Measurements from ENCODE around the gene UBR3. TPM values are rescaled to one million over a fixed set of nuclear protein-coding genes. Genes with fewer than 3 reads are reported as not detected.

Gene UBR3
- polyA plus RNA-seq, 1 donor from 2014 or later = 75.2 TPM

GRCh38 chr2:170073288-170073687 is 246.0 kb downstream of the UBR3 start:
- H3K4me3 ChIP-seq (ENCODE audit: low read length) = no peak overlapping the region
- no peak for TF ChIP-seq EP300 (conservative IDR thresholded peaks at IDR 0.05; ENCODE audit: poor library complexity, severe bottlenecking)
- no peak for TF ChIP-seq SMC3 (conservative IDR thresholded peaks at IDR 0.05; ENCODE audit: poor library complexity)
- no peak for TF ChIP-seq RAD21 (conservative IDR thresholded peaks at IDR 0.05)
- TF ChIP-seq MXI1 (conservative IDR thresholded peaks at IDR 0.05; ENCODE audit: poor library complexity, severe bottlenecking) = no peak
- TF ChIP-seq REST (IDR thresholded peaks at IDR 0.05; ENCODE audit: borderline replicate concordance) = no peak
- TF ChIP-seq POLR2AphosphoS5 (IDR thresholded peaks at IDR 0.05) = no peak
- TF ChIP-seq TAF1 (IDR thresholded peaks at IDR 0.05; ENCODE audit: low read depth) = no peak
- TF ChIP-seq EZH2 (IDR thresholded peaks at IDR 0.05; ENCODE audit: borderline replicate concordance, insufficient read depth, low read length, poor library complexity, severe bottlenecking) = no peak
- no peak for TF ChIP-seq CTCF (IDR thresholded peaks at IDR 0.05; ENCODE audit: poor library complexity, severe bottlenecking)
- no peak overlapping the region for H3K4me2 ChIP-seq (ENCODE audit: low read length)
- H3K79me2 ChIP-seq (replicated peaks; ENCODE audit: insufficient read depth, low read length) = no peaks in the 10 kb centered on the region
- peaks cover 6% of the 10 kb centered on the region for H3K9me3 ChIP-seq (ENCODE audit: low read length)
- H3K27ac ChIP-seq (ENCODE audit: low read length) = no peak overlapping the region
- H2AFZ ChIP-seq (ENCODE audit: low read depth, low read length) = no peak overlapping the region
- H3K9me2 ChIP-seq (ENCODE audit: insufficient read depth, low read length) = no peaks in the 10 kb centered on the region
- no peaks in the 10 kb centered on the region for H4K20me1 ChIP-seq (ENCODE audit: insufficient read depth)
- peaks cover 15% of the 10 kb centered on the region for H3K36me3 ChIP-seq (ENCODE audit: insufficient read depth, low read length)
- H3K27me3 ChIP-seq (ENCODE audit: insufficient read depth, low read depth, low read length) = no peaks in the 10 kb centered on the region
- H3K9ac ChIP-seq (ENCODE audit: low read length) = no peak overlapping the region
- no peaks in the 10 kb centered on the region for H3F3A ChIP-seq (ENCODE audit: insufficient read depth, low read length, poor library complexity, severe bottlenecking)

GRCh38 chr2:170076189-170076588 is 248.9 kb downstream of the UBR3 start:
- Histone ChIP-seq H3K9me2 (ENCODE audit: insufficient read depth, low read length) (no peaks in the 10 kb centered on the region), H3K9ac (ENCODE audit: low read length) (no peak overlapping the region), H3K4me3 (ENCODE audit: low read length) (no peak overlapping the region), H3K4me2 (ENCODE audit: low read length) (no peak overlapping the region), H3K79me2 (replicated peaks; ENCODE audit: insufficient read depth, low read length) (no peaks in the 10 kb centered on the region), H3K9me3 (ENCODE audit: low read length) (peaks cover 1% of the 10 kb centered on the region), H3K27me3 (ENCODE audit: insufficient read depth, low read depth, low read length) (no peaks in the 10 kb centered on the region), H3K36me3 (ENCODE audit: insufficient read depth, low read length) (peaks cover 7% of the 10 kb centered on the region), H4K20me1 (ENCODE audit: insufficient read depth) (no peaks in the 10 kb centered on the region), H3K27ac (ENCODE audit: low read length) (no peak overlapping the region), H3F3A (ENCODE audit: insufficient read depth, low read length, poor library complexity, severe bottlenecking) (no peaks in the 10 kb centered on the region), H2AFZ (ENCODE audit: low read depth, low read length) (no peak overlapping the region)
- TF ChIP-seq EZH2 (IDR thresholded peaks at IDR 0.05; ENCODE audit: borderline replicate concordance, insufficient read depth, low read length, poor library complexity, severe bottlenecking) (no peak), RAD21 (conservative IDR thresholded peaks at IDR 0.05) (no peak), REST (IDR thresholded peaks at IDR 0.05; ENCODE audit: borderline replicate concordance) (no peak), TAF1 (IDR thresholded peaks at IDR 0.05; ENCODE audit: low read depth) (no peak), POLR2AphosphoS5 (IDR thresholded peaks at IDR 0.05) (no peak), MXI1 (conservative IDR thresholded peaks at IDR 0.05; ENCODE audit: poor library complexity, severe bottlenecking) (no peak), EP300 (conservative IDR thresholded peaks at IDR 0.05; ENCODE audit: poor library complexity, severe bottlenecking) (no peak), CTCF (IDR thresholded peaks at IDR 0.05; ENCODE audit: poor library complexity, severe bottlenecking) (no peak), SMC3 (conservative IDR thresholded peaks at IDR 0.05; ENCODE audit: poor library complexity) (no peak)
